OCI-LY7 (cell line): Measurements from ENCODE around the gene CALM3.

Experiments used
- EZH2phosphoT487 ChIP-seq: fragments of 200-600 bp; sonication (generic); IDR thresholded peaks from 2 replicates; pipeline ENCODE4 v1.6.1; 2018; ENCODE audit warnings: low read depth, borderline replicate concordance, mild to moderate bottlenecking, mixed run types, antibody characterized with exemption, low read length, moderate library complexity, mixed read lengths
- TF ChIP-seq, protein P1 (sequence below): fragments of 200-600 bp; sonication (generic); conservative IDR thresholded peaks from 2 replicates; pipeline ENCODE4 v1.5.1; 2014; ENCODE audit warnings: mild to moderate bottlenecking, antibody characterized with exemption, low read length, moderate library complexity, mixed read lengths

DNA sequence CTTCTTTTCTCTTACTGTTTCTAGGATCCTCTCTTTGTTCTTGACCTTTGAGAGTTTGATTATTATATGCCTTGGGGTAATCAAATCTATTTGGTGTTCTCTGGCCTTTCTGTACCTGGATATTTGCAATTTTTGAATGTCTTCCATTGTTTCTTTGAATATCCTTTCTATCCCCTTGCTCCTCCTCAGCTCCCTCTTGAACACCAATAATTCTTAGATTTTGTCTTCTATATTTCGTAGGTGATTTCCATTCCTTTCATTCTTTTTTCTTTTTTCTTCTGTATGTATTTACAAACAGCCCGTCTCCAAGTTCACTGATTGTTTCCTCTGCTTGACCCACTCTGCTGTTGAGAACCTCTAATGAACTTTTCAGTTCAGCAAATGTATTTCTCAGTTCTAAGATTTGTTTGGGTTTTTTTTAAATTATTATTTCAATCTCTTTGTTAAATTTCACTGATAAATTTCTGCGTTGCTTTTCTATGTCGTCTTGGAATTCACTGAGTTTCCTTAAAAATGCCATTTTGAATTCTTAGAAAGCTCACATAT lies 2.7 kb upstream of the CALM3 start:
- TF ChIP-seq, protein P1, sequence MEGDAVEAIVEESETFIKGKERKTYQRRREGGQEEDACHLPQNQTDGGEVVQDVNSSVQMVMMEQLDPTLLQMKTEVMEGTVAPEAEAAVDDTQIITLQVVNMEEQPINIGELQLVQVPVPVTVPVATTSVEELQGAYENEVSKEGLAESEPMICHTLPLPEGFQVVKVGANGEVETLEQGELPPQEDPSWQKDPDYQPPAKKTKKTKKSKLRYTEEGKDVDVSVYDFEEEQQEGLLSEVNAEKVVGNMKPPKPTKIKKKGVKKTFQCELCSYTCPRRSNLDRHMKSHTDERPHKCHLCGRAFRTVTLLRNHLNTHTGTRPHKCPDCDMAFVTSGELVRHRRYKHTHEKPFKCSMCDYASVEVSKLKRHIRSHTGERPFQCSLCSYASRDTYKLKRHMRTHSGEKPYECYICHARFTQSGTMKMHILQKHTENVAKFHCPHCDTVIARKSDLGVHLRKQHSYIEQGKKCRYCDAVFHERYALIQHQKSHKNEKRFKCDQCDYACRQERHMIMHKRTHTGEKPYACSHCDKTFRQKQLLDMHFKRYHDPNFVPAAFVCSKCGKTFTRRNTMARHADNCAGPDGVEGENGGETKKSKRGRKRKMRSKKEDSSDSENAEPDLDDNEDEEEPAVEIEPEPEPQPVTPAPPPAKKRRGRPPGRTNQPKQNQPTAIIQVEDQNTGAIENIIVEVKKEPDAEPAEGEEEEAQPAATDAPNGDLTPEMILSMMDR: no peak
- TF ChIP-seq EZH2phosphoT487: no peak
